HepG2 (cell line): ENCODE data around the gene PARD3.

ENCODE experiments used
- CEBPG ChIP-seq: IDR thresholded peaks from 2 replicates; pipeline ENCODE4 v1.6.1; 2016
- CTCF ChIP-seq: sonication (generic); formaldehyde crosslinking; IDR thresholded peaks from 2 replicates; pipeline ENCODE4 v1.5.0; 2020; ENCODE audit warnings: mild to moderate bottlenecking, missing genetic modification reagents, moderate library complexity
- EP300 ChIP-seq, 3 experiments: sonication (generic) in 1 of 3; formaldehyde crosslinking in 1 of 3; IDR thresholded peaks; 2 replicates each; pipeline versions ENCODE4 v1.5.1 to v1.6.1; 2011 to 2020; ENCODE audit warnings: low read depth in 2 of 3, low read length in 2 of 3, borderline replicate concordance in 1 of 3, improper control_type of control experiment in 1 of 3, mild to moderate bottlenecking in 1 of 3, missing genetic modification reagents in 1 of 3, moderate library complexity in 1 of 3
- GABPB1 ChIP-seq: IDR thresholded peaks from 2 replicates; pipeline ENCODE4 v1.6.1; 2016; ENCODE audit warnings: mild to moderate bottlenecking, missing genetic modification reagents, moderate library complexity, missing compliant biosample characterization
- GTF2F1 ChIP-seq: fragments of 150-350 bp; IDR thresholded peaks from 2 replicates; pipeline ENCODE4 v1.6.1; 2014; ENCODE audit warnings: low read length
- HMGXB3 ChIP-seq: sonication (generic); formaldehyde crosslinking; IDR thresholded peaks from 2 replicates; pipeline ENCODE4 v1.4.0; 2020; ENCODE audit warnings: missing genetic modification reagents, borderline replicate concordance
- LRRFIP1 ChIP-seq: sonication (generic); formaldehyde crosslinking; conservative IDR thresholded peaks from 2 replicates; pipeline ENCODE4 v1.4.0; 2020; ENCODE audit warnings: missing genetic modification reagents
- PREB ChIP-seq: sonication (generic); formaldehyde crosslinking; IDR thresholded peaks from 2 replicates; pipeline ENCODE4 v1.4.0; 2020; ENCODE audit warnings: missing genetic modification reagents
- ZNF326 ChIP-seq: sonication (generic); formaldehyde crosslinking; IDR thresholded peaks from 2 replicates; pipeline ENCODE4 v1.4.0; 2020; ENCODE audit warnings: missing genetic modification reagents, borderline replicate concordance
- ZNF776 ChIP-seq: sonication (generic); formaldehyde crosslinking; IDR thresholded peaks from 2 replicates; pipeline ENCODE4 v1.4.0; 2020; ENCODE audit warnings: mild to moderate bottlenecking, missing genetic modification reagents

GRCh38 chr10:34538281-34538829, 276.7 kb downstream of the PARD3 start:
- no peak for TF ChIP-seq GTF2F1
- no peak for TF ChIP-seq HMGXB3
- no peak for TF ChIP-seq ZNF326 (CRISPR knock-in tag)
- TF ChIP-seq CTCF (CRISPR knock-in tag): no peak
- TF ChIP-seq PREB (CRISPR knock-in tag): no peak
- TF ChIP-seq ZNF776 (CRISPR knock-in tag): no peak
- no peak for TF ChIP-seq GABPB1 (CRISPR knock-in tag)
- no peak for TF ChIP-seq EP300 (IDR thresholded peaks at IDR 0.05; ENCODE audit: low read depth in 2 of 2, low read length in 2 of 2)
- TF ChIP-seq EP300 (CRISPR knock-in tag; IDR thresholded peaks at IDR 0.05; ENCODE audit: borderline replicate concordance): no peak
- no peak for TF ChIP-seq CEBPG (CRISPR knock-in tag)
- no peak for TF ChIP-seq LRRFIP1 (CRISPR knock-in tag)
